ENCODE data around the gene MOCS3. TPM values are rescaled to one million over a fixed set of nuclear protein-coding genes. Genes with fewer than 3 reads are reported as not detected.

MOCS3 gene
- total RNA-seq, 6 experiments from 2014 or later, result 2.3 to 3.2 (median 2.7) TPM

- peak in 1 of 4 donors; percentile 13 for ATAC-seq
- Histone ChIP-seq H3K4me1 (peaks cover 0 to 15% (median 3%) of the 10 kb centered on the region in 4 donors), H3K27ac (no peak overlapping the region), H3K4me3 (no peak overlapping the region), H3K27me3 (no peaks in the 10 kb centered on the region), H3K9me3 (no peaks in the 10 kb centered on the region), H3K36me3 (no peaks in the 10 kb centered on the region)
- 36% methylated on average over 7 of the region's 8 CpGs for WGBS (ENCODE audit: insufficient coverage, low coverage, low lambda C conversion rate, missing lambda C conversion rate)
- no peak for DNase-seq
- no peak for TF ChIP-seq POLR2A (IDR thresholded peaks at IDR 0.05)
- no peak for TF ChIP-seq CTCF (IDR thresholded peaks at IDR 0.05)
- intact Hi-C loops (cut with DNase I), result no loop called here
Observed at GRCh38 chr20:50980071-50980681, 21.6 kb downstream of the MOCS3 start.

GRCh38 chr20:50980851-50981713 lies 22.5 kb downstream of the MOCS3 start:
- H3K4me1 ChIP-seq, result peaks cover 0 to 16% (median 3%) of the 10 kb centered on the region in 4 donors
- H3K9me3 ChIP-seq, result no peaks in the 10 kb centered on the region
- no peak for TF ChIP-seq POLR2A (IDR thresholded peaks at IDR 0.05)
- peak; percentile 69 to 86 (median 81) for TF ChIP-seq CTCF (IDR thresholded peaks at IDR 0.05)
- no peaks in the 10 kb centered on the region for H3K36me3 ChIP-seq
- H3K27ac ChIP-seq, result no peak overlapping the region
- no peaks in the 10 kb centered on the region for H3K27me3 ChIP-seq
- intact Hi-C loops (cut with DNase I), result no loop called here
- ATAC-seq, result peak; percentile 59 to 75 (median 64)
- DNase-seq, result peak in 2 of 3 donors; percentile 57 to 63
- no peak overlapping the region for H3K4me3 ChIP-seq
- 29% methylated on average over 13 of the region's 26 CpGs for WGBS (ENCODE audit: insufficient coverage, low coverage, low lambda C conversion rate, missing lambda C conversion rate)

- Histone ChIP-seq H3K4me1 (peaks cover 0 to 16% (median 3%) of the 10 kb centered on the region in 4 donors), H3K27ac (no peak overlapping the region), H3K4me3 (no peak overlapping the region), H3K36me3 (no peaks in the 10 kb centered on the region), H3K9me3 (no peaks in the 10 kb centered on the region), H3K27me3 (no peaks in the 10 kb centered on the region)
- ATAC-seq (no peak), DNase-seq (no peak)
- intact Hi-C loops (cut with DNase I), result no loop called here
- no peak for TF ChIP-seq POLR2A (IDR thresholded peaks at IDR 0.05)
- no peak for TF ChIP-seq CTCF (IDR thresholded peaks at IDR 0.05)
- 80% methylated on average over 3 of the region's 3 CpGs for WGBS (ENCODE audit: insufficient coverage, low coverage, low lambda C conversion rate, missing lambda C conversion rate)
Observed at GRCh38 chr20:50981714-50982048, 23.1 kb downstream of the MOCS3 start.

GRCh38 chr20:50982363-50982762 lies 23.7 kb downstream of the MOCS3 start:
- H3K27me3 ChIP-seq, result no peaks in the 10 kb centered on the region
- ATAC-seq, result peak; percentile 19 to 65 (median 44)
- intact Hi-C loops (cut with DNase I), result no loop called here

More at GRCh38 chr20:50982363-50982762, 23.7 kb downstream of the MOCS3 start:
- TF ChIP-seq CTCF (IDR thresholded peaks at IDR 0.05), result no peak
- no peak for TF ChIP-seq POLR2A (IDR thresholded peaks at IDR 0.05)
- no peak overlapping the region for H3K4me3 ChIP-seq
- H3K4me1 ChIP-seq, result peaks cover 0 to 16% (median 3%) of the 10 kb centered on the region in 4 donors
- no peaks in the 10 kb centered on the region for H3K36me3 ChIP-seq
- DNase-seq, result peak in 1 of 3 donors; percentile 47
- 3% methylated on average over 4 of the region's 4 CpGs for WGBS (ENCODE audit: insufficient coverage, low coverage, low lambda C conversion rate, missing lambda C conversion rate)
- no peak overlapping the region for H3K27ac ChIP-seq
- no peaks in the 10 kb centered on the region for H3K9me3 ChIP-seq
